Measurements from ENCODE around the gene MYRIP. TPM values are rescaled to one million over a fixed set of nuclear protein-coding genes. Genes with fewer than 3 reads are reported as not detected.

MYRIP gene
- polyA plus RNA-seq, 1 of the 3 experiments (the other 2 are of a cell fraction) = 1.2 TPM

DNA sequence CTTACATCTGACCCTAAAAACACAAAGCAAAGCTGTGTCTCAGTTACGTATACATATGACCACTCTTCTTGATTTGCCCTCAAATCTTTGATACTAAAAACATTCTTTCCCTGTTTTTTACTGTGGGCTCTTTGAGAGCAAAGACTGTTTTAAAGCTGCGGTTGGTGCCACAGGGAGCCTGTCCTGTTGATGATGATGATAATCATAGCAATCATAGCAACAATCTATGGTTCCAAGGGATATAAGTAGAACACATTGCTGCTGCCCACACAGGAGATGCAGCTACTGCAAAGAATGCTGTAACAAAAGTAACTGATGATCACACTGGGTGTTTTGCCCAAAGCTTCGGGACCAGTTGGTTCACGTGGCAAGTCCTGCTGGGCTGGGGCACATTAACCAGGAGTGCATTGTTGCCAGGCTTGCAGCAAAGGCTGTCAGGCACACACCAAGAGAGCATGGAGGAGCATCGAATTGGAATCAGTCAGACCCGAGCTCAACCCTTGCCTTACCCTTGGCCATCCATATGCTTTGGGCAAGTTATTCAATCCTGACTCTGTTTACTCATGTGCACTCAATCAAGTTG is 368.7 kb downstream of the MYRIP start (continued):
- no peak for TF ChIP-seq RFX5 (IDR thresholded peaks at IDR 0.05; ENCODE audit: low read length)
- TF ChIP-seq RAD21 (IDR thresholded peaks at IDR 0.05; ENCODE audit: low read length) = no peak
- TF ChIP-seq NRF1 (IDR thresholded peaks at IDR 0.05; ENCODE audit: low read depth, low read length) = no peak
- TF ChIP-seq RXRA (IDR thresholded peaks at IDR 0.05; ENCODE audit: borderline replicate concordance, low read depth) = no peak

DNA sequence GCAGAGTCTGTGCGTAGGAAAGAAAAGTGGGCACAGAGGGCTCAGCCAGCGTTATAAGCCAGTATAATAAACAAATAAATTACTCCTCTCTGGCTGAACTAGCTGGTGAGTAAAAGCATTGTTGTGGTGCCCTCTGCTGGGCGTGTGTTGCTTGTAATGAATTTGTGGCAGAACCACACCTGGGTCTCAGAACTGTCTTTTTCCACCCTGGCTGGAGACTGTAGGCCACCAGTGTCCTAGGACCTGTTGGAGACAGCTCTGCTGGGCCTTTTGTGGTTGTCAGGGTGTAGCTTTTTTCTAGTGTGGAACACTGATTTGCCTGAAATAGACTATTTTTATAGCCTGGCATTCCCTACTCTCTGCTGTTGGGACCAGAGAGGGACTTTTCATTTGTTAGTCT is 369.6 kb downstream of the MYRIP start:
- Histone ChIP-seq H3K27ac (ENCODE audit: low read depth in 2 of 2, low read length in 1 of 2) (no peak overlapping the region), H3K27me3 (ENCODE audit: insufficient read depth) (no peaks in the 10 kb centered on the region), H3K9me3 (no peaks in the 10 kb centered on the region), H3K4me2 (no peak overlapping the region), H3K4me3 (ENCODE audit: low read depth in 2 of 2, low read length in 1 of 2) (peak overlapping the region in 1 of 2 experiments; percentile 14; a peak in 1 of 4 replicates), H3K9ac (no peak overlapping the region), H3K79me2 (ENCODE audit: insufficient read depth) (no peaks in the 10 kb centered on the region), H3K9me2 (no peaks in the 10 kb centered on the region), H4K20me1 (ENCODE audit: insufficient read depth) (no peaks in the 10 kb centered on the region), H2AFZ (ENCODE audit: low read depth) (no peak overlapping the region), H3K36me3 (replicated peaks in 1 of 2; ENCODE audit: control insufficient read depth in 1 of 2, insufficient read depth in 2 of 2, low read length in 1 of 2) (no peaks in the 10 kb centered on the region), H3K4me1 (ENCODE audit: control insufficient read depth in 1 of 2, insufficient read depth in 2 of 2, low read depth in 1 of 2, low read length in 1 of 2) (peaks cover 0 to 3% of the 10 kb centered on the region in 2 experiments; a peak in 1 of 4 replicates), H3F3A (replicated peaks; ENCODE audit: insufficient read depth) (no peaks in the 10 kb centered on the region)
- CTCF ChIA-PET = interaction anchor here (0.6 to 7.3 kb wide), 65 partner anchors 10 to 762 kb away, joined by 3 to 101 read pairs (median 4); partner anchors contain the start of gene EIF1B
- 3% methylated on average over 3 of the region's 3 CpGs for WGBS (ENCODE audit: low lambda C conversion rate)
- DNase-seq = peak; percentile 63
- TF ChIP-seq, protein P1, sequence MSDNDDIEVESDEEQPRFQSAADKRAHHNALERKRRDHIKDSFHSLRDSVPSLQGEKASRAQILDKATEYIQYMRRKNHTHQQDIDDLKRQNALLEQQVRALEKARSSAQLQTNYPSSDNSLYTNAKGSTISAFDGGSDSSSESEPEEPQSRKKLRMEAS (IDR thresholded peaks at IDR 0.05; ENCODE audit: low read depth) = no peak
- peak; percentile 88 for TF ChIP-seq SMC3 (IDR thresholded peaks at IDR 0.05; ENCODE audit: low read depth, low read length)
- TF ChIP-seq, protein P2, sequence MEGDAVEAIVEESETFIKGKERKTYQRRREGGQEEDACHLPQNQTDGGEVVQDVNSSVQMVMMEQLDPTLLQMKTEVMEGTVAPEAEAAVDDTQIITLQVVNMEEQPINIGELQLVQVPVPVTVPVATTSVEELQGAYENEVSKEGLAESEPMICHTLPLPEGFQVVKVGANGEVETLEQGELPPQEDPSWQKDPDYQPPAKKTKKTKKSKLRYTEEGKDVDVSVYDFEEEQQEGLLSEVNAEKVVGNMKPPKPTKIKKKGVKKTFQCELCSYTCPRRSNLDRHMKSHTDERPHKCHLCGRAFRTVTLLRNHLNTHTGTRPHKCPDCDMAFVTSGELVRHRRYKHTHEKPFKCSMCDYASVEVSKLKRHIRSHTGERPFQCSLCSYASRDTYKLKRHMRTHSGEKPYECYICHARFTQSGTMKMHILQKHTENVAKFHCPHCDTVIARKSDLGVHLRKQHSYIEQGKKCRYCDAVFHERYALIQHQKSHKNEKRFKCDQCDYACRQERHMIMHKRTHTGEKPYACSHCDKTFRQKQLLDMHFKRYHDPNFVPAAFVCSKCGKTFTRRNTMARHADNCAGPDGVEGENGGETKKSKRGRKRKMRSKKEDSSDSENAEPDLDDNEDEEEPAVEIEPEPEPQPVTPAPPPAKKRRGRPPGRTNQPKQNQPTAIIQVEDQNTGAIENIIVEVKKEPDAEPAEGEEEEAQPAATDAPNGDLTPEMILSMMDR (IDR thresholded peaks at IDR 0.05) = peak; percentile 84
- TF ChIP-seq RAD21 (IDR thresholded peaks at IDR 0.05; ENCODE audit: low read length) = peak; percentile 93
- POLR2A ChIA-PET = no interaction called here

DNA sequence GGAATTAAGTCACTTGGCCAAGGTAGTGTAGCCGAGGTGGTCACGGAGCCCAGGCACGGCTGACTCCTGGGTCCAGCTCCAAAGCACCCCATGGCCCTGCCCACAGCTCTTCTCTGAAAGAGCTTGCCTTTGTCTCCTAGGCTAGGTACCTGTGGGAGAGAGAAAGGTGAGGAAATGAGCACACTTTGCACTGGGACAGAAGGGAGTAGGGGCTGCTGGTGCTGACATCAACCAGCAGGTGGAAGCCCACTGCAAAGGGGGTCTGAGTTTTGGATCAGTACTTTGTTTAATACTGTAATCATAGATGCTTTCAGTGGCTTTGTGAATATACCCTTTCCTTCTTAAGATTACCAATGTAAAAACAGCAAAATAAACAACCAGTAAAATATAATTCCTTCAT is 371.8 kb downstream of the MYRIP start:
- Histone ChIP-seq H3K4me3 (ENCODE audit: low read depth in 2 of 2, low read length in 1 of 2) (no peak overlapping the region), H3F3A (replicated peaks; ENCODE audit: insufficient read depth) (no peaks in the 10 kb centered on the region), H3K9me2 (no peaks in the 10 kb centered on the region), H4K20me1 (ENCODE audit: insufficient read depth) (no peaks in the 10 kb centered on the region), H3K9ac (no peak overlapping the region), H2AFZ (ENCODE audit: low read depth) (no peak overlapping the region), H3K27me3 (ENCODE audit: insufficient read depth) (no peaks in the 10 kb centered on the region), H3K4me2 (no peak overlapping the region), H3K4me1 (ENCODE audit: control insufficient read depth in 1 of 2, insufficient read depth in 2 of 2, low read depth in 1 of 2, low read length in 1 of 2) (peaks cover 0 to 3% of the 10 kb centered on the region in 2 experiments; a peak in 1 of 4 replicates), H3K79me2 (ENCODE audit: insufficient read depth) (no peaks in the 10 kb centered on the region), H3K9me3 (no peaks in the 10 kb centered on the region), H3K27ac (ENCODE audit: low read depth in 2 of 2, low read length in 1 of 2) (no peak overlapping the region), H3K36me3 (replicated peaks in 1 of 2; ENCODE audit: control insufficient read depth in 1 of 2, insufficient read depth in 2 of 2, low read length in 1 of 2) (no peaks in the 10 kb centered on the region)
- ChIA-PET POLR2A (no interaction called here), CTCF (interaction anchor here (0.7 to 7.3 kb wide), 12 partner anchors 10 to 733 kb away, joined by 3 to 101 read pairs (median 6); no protein-coding TSS in a partner anchor)
- WGBS (ENCODE audit: low lambda C conversion rate) = 75% methylated on average over 3 of the region's 3 CpGs
- DNase-seq = no peak
- TF ChIP-seq, protein P2 (IDR thresholded peaks at IDR 0.05) = no peak; the same call in 1 of the 2 replicates

All from SK-N-SH (cell line).